Measurements from ENCODE around the gene RPS6KA2.

DNA sequence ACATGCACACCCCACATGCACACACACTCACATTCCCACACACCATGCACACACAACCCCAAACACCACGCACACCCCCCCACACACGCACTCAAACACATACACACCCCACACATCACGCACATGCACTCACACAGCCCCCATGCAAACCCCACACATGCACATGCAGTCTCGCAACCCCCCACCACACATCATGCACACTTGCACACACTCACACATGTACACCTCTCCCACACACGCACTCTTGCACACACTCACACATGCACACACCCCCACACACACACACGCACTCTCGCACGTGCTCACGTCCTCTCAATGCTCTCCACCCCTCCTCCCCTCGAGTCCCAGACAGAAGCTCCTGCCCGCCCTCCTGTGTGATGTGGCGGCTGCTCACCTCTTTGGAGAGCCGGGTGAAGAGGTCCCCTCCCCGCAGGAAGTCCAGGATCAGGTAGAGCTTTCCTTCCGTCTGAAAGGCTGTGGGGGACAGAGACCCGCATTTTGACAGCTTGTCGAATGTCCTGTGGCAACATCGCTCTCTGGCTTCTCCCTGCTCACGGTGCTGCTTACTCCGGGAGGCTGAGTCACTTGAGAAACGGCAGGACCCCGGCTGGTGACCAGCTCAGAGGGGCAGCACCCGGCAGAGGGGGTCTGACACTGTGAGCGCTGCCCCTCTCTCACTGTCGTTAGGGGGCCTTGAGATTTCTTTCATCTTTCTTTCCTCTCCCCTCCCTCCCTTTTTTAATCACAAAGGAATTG, 119.1 kb downstream of the RPS6KA2 start:
- TF ChIP-seq, protein P1, sequence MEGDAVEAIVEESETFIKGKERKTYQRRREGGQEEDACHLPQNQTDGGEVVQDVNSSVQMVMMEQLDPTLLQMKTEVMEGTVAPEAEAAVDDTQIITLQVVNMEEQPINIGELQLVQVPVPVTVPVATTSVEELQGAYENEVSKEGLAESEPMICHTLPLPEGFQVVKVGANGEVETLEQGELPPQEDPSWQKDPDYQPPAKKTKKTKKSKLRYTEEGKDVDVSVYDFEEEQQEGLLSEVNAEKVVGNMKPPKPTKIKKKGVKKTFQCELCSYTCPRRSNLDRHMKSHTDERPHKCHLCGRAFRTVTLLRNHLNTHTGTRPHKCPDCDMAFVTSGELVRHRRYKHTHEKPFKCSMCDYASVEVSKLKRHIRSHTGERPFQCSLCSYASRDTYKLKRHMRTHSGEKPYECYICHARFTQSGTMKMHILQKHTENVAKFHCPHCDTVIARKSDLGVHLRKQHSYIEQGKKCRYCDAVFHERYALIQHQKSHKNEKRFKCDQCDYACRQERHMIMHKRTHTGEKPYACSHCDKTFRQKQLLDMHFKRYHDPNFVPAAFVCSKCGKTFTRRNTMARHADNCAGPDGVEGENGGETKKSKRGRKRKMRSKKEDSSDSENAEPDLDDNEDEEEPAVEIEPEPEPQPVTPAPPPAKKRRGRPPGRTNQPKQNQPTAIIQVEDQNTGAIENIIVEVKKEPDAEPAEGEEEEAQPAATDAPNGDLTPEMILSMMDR (IDR thresholded peaks at IDR 0.05) = no peak
- TF ChIP-seq POLR2A (IDR thresholded peaks at IDR 0.05) = no peak
